ENCODE measurements around the gene UNC50. TPM values are rescaled to one million over a fixed set of nuclear protein-coding genes. Genes with fewer than 3 reads are reported as not detected.

The UNC50 gene
- total and polyA plus RNA-seq, 4 donors, result 22.2 to 37.9 (median 29.8) TPM

GRCh38 chr2:98573426-98573825 lies 35.0 kb upstream of the UNC50 start:
- no peak for TF ChIP-seq YY1 (IDR thresholded peaks at IDR 0.05)
- TF ChIP-seq GABPA (IDR thresholded peaks at IDR 0.05 in 1 of 2, conservative IDR thresholded peaks at IDR 0.05 in 1 of 2), result no peak
- no peak for TF ChIP-seq ZBTB33 (IDR thresholded peaks at IDR 0.05)
- TF ChIP-seq SP1 (IDR thresholded peaks at IDR 0.05), result no peak
- no peak for TF ChIP-seq FOXA1 (IDR thresholded peaks at IDR 0.05)
- TF ChIP-seq ATF3 (IDR thresholded peaks at IDR 0.05), result no peak
- TF ChIP-seq TAF1 (conservative IDR thresholded peaks at IDR 0.05), result no peak
- no peak for TF ChIP-seq HNF4G (IDR thresholded peaks at IDR 0.05)
- no peak for TF ChIP-seq EGR1 (IDR thresholded peaks at IDR 0.05; ENCODE audit: low read depth in 2 of 2)
- TF ChIP-seq RAD21 (IDR thresholded peaks at IDR 0.05), result no peak
- no peak for TF ChIP-seq CTCF (IDR thresholded peaks at IDR 0.05; ENCODE audit: low read depth, low read length, missing input control)
- TF ChIP-seq HNF4A (conservative IDR thresholded peaks at IDR 0.05), result no peak
- TF ChIP-seq JUND (IDR thresholded peaks at IDR 0.05), result no peak
- TF ChIP-seq NR2F2 (IDR thresholded peaks at IDR 0.05), result no peak
- no peak for TF ChIP-seq MAX (IDR thresholded peaks at IDR 0.05)
- no peak for DNase-seq (ENCODE audit: low spot score)
- Histone ChIP-seq H3K27me3 (ENCODE audit: control insufficient read depth in 4 of 4, insufficient read depth in 4 of 4, low read length in 3 of 4) (no peaks in the 10 kb centered on the region), H3K4me3 (ENCODE audit: low read depth in 1 of 3, low read length in 3 of 3) (no peak overlapping the region), H3K9ac (ENCODE audit: low read depth in 1 of 2, low read length in 2 of 2) (no peak overlapping the region), H3K9me3 (ENCODE audit: control insufficient read depth in 4 of 4, low read length in 3 of 4) (no peaks in the 10 kb centered on the region), H3K36me3 (ENCODE audit: control insufficient read depth in 4 of 4, insufficient read depth in 3 of 4, low read depth in 1 of 4, low read length in 3 of 4) (peaks cover 2 to 37% (median 12%) of the 10 kb centered on the region in 4 donors), H3K27ac (ENCODE audit: low read depth in 1 of 2, low read length in 2 of 2) (no peak overlapping the region), H3K4me1 (ENCODE audit: control insufficient read depth in 4 of 4, insufficient read depth in 4 of 4, low read length in 3 of 4) (no peaks in the 10 kb centered on the region)
- WGBS, result 97% methylated on average over 13 of the region's 13 CpGs

- 98% methylated on average over 22 of the region's 22 CpGs for WGBS
- Histone ChIP-seq H3K9me3 (ENCODE audit: control insufficient read depth in 4 of 4, low read length in 3 of 4) (no peaks in the 10 kb centered on the region), H3K27ac (ENCODE audit: low read depth in 1 of 2, low read length in 2 of 2) (no peak overlapping the region), H3K4me3 (ENCODE audit: low read depth in 1 of 3, low read length in 3 of 3) (no peak overlapping the region), H3K27me3 (ENCODE audit: control insufficient read depth in 4 of 4, insufficient read depth in 4 of 4, low read length in 3 of 4) (no peaks in the 10 kb centered on the region), H3K36me3 (ENCODE audit: control insufficient read depth in 4 of 4, insufficient read depth in 3 of 4, low read depth in 1 of 4, low read length in 3 of 4) (peaks cover 2 to 25% (median 10%) of the 10 kb centered on the region in 4 donors), H3K4me1 (ENCODE audit: control insufficient read depth in 4 of 4, insufficient read depth in 4 of 4, low read length in 3 of 4) (no peaks in the 10 kb centered on the region), H3K9ac (ENCODE audit: low read depth in 1 of 2, low read length in 2 of 2) (no peak overlapping the region)
- peak; percentile 29 for DNase-seq (ENCODE audit: low spot score)
- TF ChIP-seq RAD21 (IDR thresholded peaks at IDR 0.05) (no peak), HNF4G (IDR thresholded peaks at IDR 0.05) (no peak), YY1 (IDR thresholded peaks at IDR 0.05) (no peak), GABPA (IDR thresholded peaks at IDR 0.05 in 1 of 2, conservative IDR thresholded peaks at IDR 0.05 in 1 of 2) (no peak), JUND (IDR thresholded peaks at IDR 0.05) (no peak), TAF1 (conservative IDR thresholded peaks at IDR 0.05) (no peak), HNF4A (conservative IDR thresholded peaks at IDR 0.05) (no peak), REST (IDR thresholded peaks at IDR 0.05) (no peak), ZBTB33 (IDR thresholded peaks at IDR 0.05) (no peak), CTCF (IDR thresholded peaks at IDR 0.05; ENCODE audit: low read depth, low read length, missing input control) (no peak), RXRA (IDR thresholded peaks at IDR 0.05) (no peak), NR2F2 (IDR thresholded peaks at IDR 0.05) (no peak), MAX (IDR thresholded peaks at IDR 0.05) (no peak), SP1 (IDR thresholded peaks at IDR 0.05) (no peak), FOXA2 (IDR thresholded peaks at IDR 0.05) (no peak)
Observed at GRCh38 chr2:98576666-98577312, 31.6 kb upstream of the UNC50 start.
